Measurements from ENCODE around the gene CCDC102A.

GRCh38 chr16:57485091-57485915 lies 51.1 kb downstream of the CCDC102A start:
- TF ChIP-seq CTCF (conservative IDR thresholded peaks at IDR 0.05 in 1 of 2, IDR thresholded peaks at IDR 0.05 in 1 of 2; ENCODE audit: extremely low read depth in 1 of 2, insufficient read depth in 1 of 2, low read depth in 1 of 2, low read length in 2 of 2) (no peak), EZH2 (IDR thresholded peaks at IDR 0.05; ENCODE audit: borderline replicate concordance, low read length) (no peak)

Measured in mammary epithelial cell (primary cell).